HepG2 (cell line): ENCODE data around the gene FRMD1. TPM values are rescaled to one million over a fixed set of nuclear protein-coding genes. Genes with fewer than 3 reads are reported as not detected.

Source experiments
- ATAC-seq: fragments of 200-7000 bp; cut with Tn5 transposase; 3 replicates; pipeline ENCODE4 v1.9.1; 2020; ENCODE audit warnings: mild to moderate bottlenecking, moderate library complexity
- BruUV-seq: library from RNA; stranded (reverse); fragments of 400-500 nt; replicated peaks from 2 replicates; lab custom pipeline; 2021; lab: Mats Ljungman, UMichigan
- CTCF ChIA-PET: fragments of 300-600 bp; formaldehyde crosslinking; extraction: SDS; loops from one replicate; lab custom pipeline; 2021; ENCODE audit warnings: low total read pairs, inconsistent platforms, low intra/inter-chr PET ratio; lab: Yijun Ruan, JAX
- POLR2A ChIA-PET: fragments of 350-600 bp; sonication (Branson Sonifier 250); formaldehyde crosslinking; loops from one replicate; lab custom pipeline; 2020; ENCODE audit warnings: antibody characterized with exemption, inconsistent platforms; lab: Yijun Ruan, JAX
- DNase-seq: peaks from one replicate; pipeline ENCODE4 v3.0.0-alpha.2; 2015; ENCODE audit warnings: low spot score
- FAIRE-seq: peaks from 3 replicates; lab custom pipeline; 2011; peaks lifted over from hg19 to GRCh38; lab: Jason Lieb, UNC
- H2AFZ ChIP-seq: one replicate; pipeline ENCODE4 v1.6.1; 2011; ENCODE audit warnings: low read length, inconsistent platforms
- H3K27ac ChIP-seq: fragments of 300-600 bp; 3 replicates; pipeline ENCODE4 v1.8.0; 2011; ENCODE audit warnings: mixed run types, mild to moderate bottlenecking, mixed read lengths, low read length, inconsistent platforms; ENCODE audit not compliant: insufficient read depth; ENCODE audit errors: extremely low read length
- H3K27me3 ChIP-seq, 2 experiments: fragments of 200-600 bp in 1 of 2; 2 replicates in 1 of 2; 3 replicates in 1 of 2; pipeline versions ENCODE4 v1.6.0 to v1.8.0; 2011; ENCODE audit warnings: low read length in 2 of 2, mild to moderate bottlenecking in 2 of 2, moderate library complexity in 2 of 2, inconsistent platforms in 1 of 2; ENCODE audit not compliant: insufficient read depth in 2 of 2, control insufficient read depth in 1 of 2
- H3K36me3 ChIP-seq, 2 experiments: fragments of 200-600 bp in 1 of 2; replicated peaks in 1 of 2; 2 replicates in 1 of 2; 3 replicates in 1 of 2; pipeline versions ENCODE4 v1.5.1 to v1.8.0; 2011; ENCODE audit warnings: low read length in 2 of 2, inconsistent platforms in 1 of 2; ENCODE audit not compliant: insufficient read depth in 2 of 2, control insufficient read depth in 1 of 2
- H3K4me1 ChIP-seq: 2 replicates; pipeline ENCODE4 v1.5.1; 2012; ENCODE audit warnings: low read length, inconsistent platforms; ENCODE audit not compliant: insufficient read depth
- H3K4me2 ChIP-seq: 2 replicates; pipeline ENCODE4 v1.6.0; 2011; ENCODE audit warnings: low read depth, low read length, inconsistent platforms
- H3K4me3 ChIP-seq, 3 experiments: fragments of 200-600 bp in 1 of 3; sonication (generic), shearing (Covaris generic) in 1 of 3; replicated peaks in 1 of 3; 2 replicates each; pipeline ENCODE4 v1.5.1; 2011 to 2016; ENCODE audit warnings: low read length in 3 of 3, inconsistent platforms in 2 of 3, low read depth in 2 of 3, mild to moderate bottlenecking in 2 of 3, control low read depth in 1 of 3, mixed read lengths in 1 of 3; ENCODE audit not compliant: insufficient read depth in 1 of 3
- H3K79me2 ChIP-seq: one replicate; pipeline ENCODE4 v1.6.1; 2011; ENCODE audit warnings: low read length, inconsistent platforms; ENCODE audit not compliant: insufficient read depth
- H3K9ac ChIP-seq: 2 replicates; pipeline ENCODE4 v1.6.0; 2011; ENCODE audit warnings: mild to moderate bottlenecking, low read depth, low read length, inconsistent platforms; ENCODE audit not compliant: insufficient read depth
- H3K9me3 ChIP-seq: 2 replicates; pipeline ENCODE4 v1.5.1; 2012; ENCODE audit warnings: mild to moderate bottlenecking, low read length
- H4K20me1 ChIP-seq: 2 replicates; pipeline ENCODE4 v1.6.0; 2011; ENCODE audit warnings: inconsistent platforms, mild to moderate bottlenecking, low read length, moderate library complexity; ENCODE audit not compliant: insufficient read depth
- CREBL2 ChIP-seq: sonication (generic); formaldehyde crosslinking; IDR thresholded peaks from 2 replicates; pipeline ENCODE4 v1.8.1; 2023; ENCODE audit warnings: missing genetic modification reagents, mild to moderate bottlenecking, borderline replicate concordance
- FOXA1 ChIP-seq, 2 experiments: fragments of 450-650 bp in 1 of 2; sonication (generic) in 1 of 2; formaldehyde crosslinking in 1 of 2; IDR thresholded peaks; 2 replicates each; pipeline versions ENCODE4 v1.4.0 to v1.6.1; 2016 to 2020; ENCODE audit warnings: missing genetic modification reagents in 1 of 2
- SMC3 ChIP-seq: IDR thresholded peaks from 2 replicates; pipeline ENCODE4 v1.6.1; 2011; ENCODE audit warnings: low read length, improper control_type of control experiment
- ZBTB10 ChIP-seq: sonication (generic); formaldehyde crosslinking; IDR thresholded peaks from 2 replicates; pipeline ENCODE4 v1.4.0; 2020; ENCODE audit warnings: missing genetic modification reagents, borderline replicate concordance
- ZNF251 ChIP-seq: sonication (generic); formaldehyde crosslinking; IDR thresholded peaks from 2 replicates; pipeline ENCODE4 v1.9.0; 2021; ENCODE audit warnings: mild to moderate bottlenecking, missing genetic modification reagents
- ZSCAN30 ChIP-seq: sonication (generic); formaldehyde crosslinking; IDR thresholded peaks from 2 replicates; pipeline ENCODE4 v1.5.0; 2020; ENCODE audit warnings: mild to moderate bottlenecking, missing genetic modification reagents
- WGBS: methylation state at CpG from one replicate; pipeline ENCODE4 v1.1.6; 2017; ENCODE audit warnings: low lambda C conversion rate; 5-methylcytosine and 5-hydroxymethylcytosine counted together
- in situ Hi-C: cut with HindIII; loops from 2 replicates; pipeline ENCODE4 v1.10.0; 2017; ENCODE audit warnings: low pct_unique_long_range_greater_than_20kb; ENCODE audit not compliant: extremely low pct_ligation_motif_present
- intact Hi-C: fragments of 100-400 bp; cut with micrococcal nuclease; formaldehyde crosslinking; loops from one replicate; pipeline ENCODE4 v1.10.0; 2022; ENCODE audit not compliant: unreplicated experiment
- polyA plus RNA-seq, 8 experiments: library from polyadenylated mRNA; depleted of rRNA in 3 of 8; stranded (reverse) in 7 of 8; unstranded in 1 of 8; fragments of >200 nt; fragmentation: Illumina TruSeq in 4 of 8; extraction: Trizol in 4 of 8; gene quantifications; 2 replicates each; pipeline versions ENCODE4 v1.2.1 to v1.2.3, GENCODE V29; 2011 to 2016; ENCODE audit warnings: low read depth in 4 of 8, missing spikeins in 1 of 8, mixed read lengths in 1 of 8; ENCODE audit not compliant: insufficient read depth in 1 of 8
- total RNA-seq, 5 experiments: library from RNA; depleted of rRNA; stranded (reverse); fragments of >200 nt; fragmentation: Illumina TruSeq; extraction: Trizol; gene quantifications; 2 replicates each; pipeline ENCODE4 v1.2.3, GENCODE V29; 2016; ENCODE audit warnings: low read depth in 1 of 5

The FRMD1 gene
- total and polyA plus RNA-seq, 2 of the 13 experiments (the other 11 are each of a cell fraction or from before 2014, with no cell fraction given): 0.01 TPM; not detected in 1

GRCh38 chr6:168102315-168102985 lies 23.4 kb upstream of the FRMD1 start:
- 36% methylated on average over 10 of the region's 10 CpGs for WGBS
- in situ Hi-C loops: no loop called here
- no peak for DNase-seq
- no TSS peak for BruUV-seq
- peaks cover 6 to 59% of the 10 kb centered on the region in 2 experiments for H3K27me3 ChIP-seq
- intact Hi-C loops: no loop called here
- POLR2A ChIA-PET: no interaction called here
- no peak overlapping the region for H2AFZ ChIP-seq
- H3K79me2 ChIP-seq: no peaks in the 10 kb centered on the region
- H3K4me1 ChIP-seq: no peaks in the 10 kb centered on the region
- no peaks in the 10 kb centered on the region for H3K9me3 ChIP-seq
- H3K9ac ChIP-seq: no peak overlapping the region
- H3K4me3 ChIP-seq: no peak overlapping the region
- TF ChIP-seq SMC3: no peak
- no peak for TF ChIP-seq ZSCAN30 (CRISPR knock-in tag)
- TF ChIP-seq ZBTB10 (CRISPR knock-in tag): no peak
- TF ChIP-seq CREBL2: no peak
- no peak for TF ChIP-seq FOXA1 (IDR thresholded peaks at IDR 0.05)
- no peak for TF ChIP-seq FOXA1 (CRISPR knock-in tag; IDR thresholded peaks at IDR 0.05)
- TF ChIP-seq ZNF251 (CRISPR knock-in tag): no peak
- H3K4me2 ChIP-seq: no peak overlapping the region
- CTCF ChIA-PET: no interaction called here
- no peaks in the 10 kb centered on the region for H3K36me3 ChIP-seq
- no peak for FAIRE-seq
- H3K27ac ChIP-seq: no peak overlapping the region
- no peaks in the 10 kb centered on the region for H4K20me1 ChIP-seq
- ATAC-seq: no peak
